ENCODE measurements around the gene CXorf51A. TPM values are rescaled to one million over a fixed set of nuclear protein-coding genes. Genes with fewer than 3 reads are reported as not detected.
"Not testable (repeated sequence)": the region's sequence is repeated elsewhere in the genome, so short reads cannot be mapped to it uniquely, and the experiment has no call there.

Gene CXorf51A
- total RNA-seq = not detected

- H3K27ac ChIP-seq; H3K9me3 ChIP-seq; H3K4me3 ChIP-seq; intact Hi-C loops (cut with DNase I); H3K36me3 ChIP-seq; H3K4me1 ChIP-seq; H3K27me3 ChIP-seq; DNase-seq: not testable (repeated sequence)
- WGBS, 2 donors = no CpG with 5 or more reads among the region's 3 CpGs
Observed at GRCh38 chrX:146814644-146815043, at the start of gene CXorf51A. CXorf51A (minus strand) TSS chrX:146814744; CDS start chrX:146814723, 21 bp downstream.

- no peaks in the 10 kb centered on the region for H3K4me1 ChIP-seq
- no peak for DNase-seq
- TF ChIP-seq CTCF (IDR thresholded peaks at IDR 0.05) (no peak), POLR2A (IDR thresholded peaks at IDR 0.05) (no peak)
- peaks cover 0 to 4% (median 0%) of the 10 kb centered on the region in 3 donors for H3K9me3 ChIP-seq
- WGBS, 2 donors = 0% methylated on average over 1 of the region's 1 CpG
- no peak overlapping the region for H3K27ac ChIP-seq
- H3K4me3 ChIP-seq = no peak overlapping the region
- H3K36me3 ChIP-seq = no peaks in the 10 kb centered on the region
- intact Hi-C loops (cut with DNase I) = no loop called here
- no peaks in the 10 kb centered on the region for H3K27me3 ChIP-seq
Observed at GRCh38 chrX:146863566-146863965, 49.0 kb upstream of the CXorf51A start.

GRCh38 chrX:146854281-146854680 is 39.7 kb upstream of the CXorf51A start:
- TF ChIP-seq POLR2A (IDR thresholded peaks at IDR 0.05) = no peak
- TF ChIP-seq CTCF (IDR thresholded peaks at IDR 0.05) = no peak
- Histone ChIP-seq H3K9me3 (peaks cover 0 to 4% (median 0%) of the 10 kb centered on the region in 3 donors), H3K27ac (no peak overlapping the region), H3K27me3 (no peaks in the 10 kb centered on the region), H3K4me3 (no peak overlapping the region), H3K4me1 (no peaks in the 10 kb centered on the region), H3K36me3 (no peaks in the 10 kb centered on the region)
- DNase-seq = no peak
- 0 to 32% methylated on average over 1 to 2 of the region's 2 CpGs for WGBS, 2 donors
- intact Hi-C loops (cut with DNase I) = no loop called here

- 51 to 100% methylated on average over 1 to 3 of the region's 4 CpGs for WGBS, 2 donors
- H3K27me3 ChIP-seq = no peaks in the 10 kb centered on the region
- H3K36me3 ChIP-seq = no peaks in the 10 kb centered on the region
- no peak for DNase-seq
- TF ChIP-seq POLR2A (IDR thresholded peaks at IDR 0.05) (no peak), CTCF (IDR thresholded peaks at IDR 0.05) (no peak)
- H3K27ac ChIP-seq = no peak overlapping the region
- H3K9me3 ChIP-seq = no peaks in the 10 kb centered on the region
- intact Hi-C loops (cut with DNase I) = no loop called here
- H3K4me1 ChIP-seq = no peaks in the 10 kb centered on the region
- H3K4me3 ChIP-seq = no peak overlapping the region
Observed at GRCh38 chrX:146831994-146832393, 17.4 kb upstream of the CXorf51A start.

- not testable (repeated sequence) for H3K36me3 ChIP-seq, H3K4me3 ChIP-seq, H3K27me3 ChIP-seq
Observed at GRCh38 chrX:146809471-146809870, 5.1 kb downstream of the CXorf51A start, which contains the start of gene CXorf51B. CXorf51B (plus strand) TSS chrX:146809771; CDS start chrX:146809792, 21 bp downstream.

More at GRCh38 chrX:146809471-146809870, 5.1 kb downstream of the CXorf51A start, which contains the start of gene CXorf51B:
- intact Hi-C loops (cut with DNase I); H3K27ac ChIP-seq; H3K4me1 ChIP-seq; DNase-seq; H3K9me3 ChIP-seq: not testable (repeated sequence)
- WGBS, 2 donors = no CpG with 5 or more reads among the region's 3 CpGs

Other genes starting within 250 kb of the CXorf51A start
- gene CXorf51B, start 5.0 kb downstream of the CXorf51A start, total RNA-seq = not detected

Measured in esophagus squamous epithelium (tissue), 5 donors.